Sigmoid colon (tissue), 7 donors: ENCODE measurements around the gene IL16. TPM values are rescaled to one million over a fixed set of nuclear protein-coding genes. Genes with fewer than 3 reads are reported as not detected.

Experiments used
- DNase-seq: peaks from one replicate; pipeline ENCODE4 v3.0.0-alpha.2; 2019
- H3K27ac ChIP-seq, 4 donors: fragments of 200-600 bp; sonication (generic); one replicate each; pipeline ENCODE4 v1.5.1; 2016 to 2019; ENCODE audit warnings: mild to moderate bottlenecking in 1 of 4
- H3K27me3 ChIP-seq, 3 donors: fragments of 200-600 bp; sonication (generic); one replicate each; pipeline ENCODE4 v1.5.1; 2019; ENCODE audit warnings: mild to moderate bottlenecking in 1 of 3
- H3K36me3 ChIP-seq, 4 donors: fragments of 200-600 bp; sonication (generic); one replicate each; pipeline ENCODE4 v1.5.1; 2016 to 2019
- H3K4me1 ChIP-seq, 4 donors: fragments of 200-600 bp; sonication (generic); one replicate each; pipeline ENCODE4 v1.5.1; 2017 to 2019
- H3K4me3 ChIP-seq, 4 donors: fragments of 200-600 bp; sonication (generic); one replicate each; pipeline ENCODE4 v1.5.1; 2017 to 2019; ENCODE audit warnings: mild to moderate bottlenecking in 2 of 4, moderate library complexity in 1 of 4
- H3K9me3 ChIP-seq, 4 donors: fragments of 200-600 bp in 3 of 4; sonication (generic) in 3 of 4; one replicate each; pipeline versions ENCODE4 v1.5.1 to v1.6.1; 2013 to 2019
- EP300 ChIP-seq, 4 donors: sonication (generic); formaldehyde crosslinking; IDR thresholded peaks; one replicate each; pipeline ENCODE4 v1.6.1; 2017; ENCODE audit warnings: antibody characterized with exemption in 4 of 4
- POLR2A ChIP-seq, 2 donors: fragments of 450-650 bp; IDR thresholded peaks; one replicate each; pipeline ENCODE4 v1.6.1; 2016; ENCODE audit warnings: antibody characterized with exemption in 2 of 2, mild to moderate bottlenecking in 2 of 2, moderate library complexity in 2 of 2
- POLR2AphosphoS5 ChIP-seq, 4 donors: sonication (generic); formaldehyde crosslinking; IDR thresholded peaks; one replicate each; pipeline ENCODE4 v1.6.1; 2017; ENCODE audit warnings: antibody characterized with exemption in 4 of 4
- WGBS, 2 donors: extraction: QIAGEN DNeasy Blood & Tissue Kit; methylation state at CpG; one replicate each; pipeline ENCODE4 v1.1.7; 2013; 5-methylcytosine and 5-hydroxymethylcytosine counted together
- intact Hi-C: fragments of 100-400 bp; cut with DNase I; formaldehyde crosslinking; loops from one replicate; pipeline ENCODE4 v1.15.1; 2023
- polyA plus RNA-seq, 3 donors: library from polyadenylated mRNA; stranded (reverse); fragments of 200-250 nt; gene quantifications; one replicate each; pipeline ENCODE4 v1.2.3, GENCODE V29; 2013
- total RNA-seq, 4 donors: library from RNA; depleted of rRNA; stranded (reverse); fragments of >200 nt; gene quantifications; one replicate each; pipeline ENCODE4 v1.1.0, GENCODE V29; 2016
- TF ChIP-seq, protein P1 (sequence below), 4 experiments: fragments of 450-650 bp in 3 of 4; fragments of 200-600 bp in 1 of 4; IDR thresholded peaks; one replicate each; pipeline ENCODE4 v1.5.1; 2016 to 2019; ENCODE audit warnings: antibody characterized with exemption in 4 of 4, mild to moderate bottlenecking in 3 of 4, moderate library complexity in 2 of 4
- donor health status: healthy with polysubstance abuse.
- donor health status: Bipolar disorder and iron deficiency.
- donor health status: healthy.

IL16 gene
- total and polyA plus RNA-seq, 7 donors, result 3.0 to 52.8 (median 8.9) TPM

DNA sequence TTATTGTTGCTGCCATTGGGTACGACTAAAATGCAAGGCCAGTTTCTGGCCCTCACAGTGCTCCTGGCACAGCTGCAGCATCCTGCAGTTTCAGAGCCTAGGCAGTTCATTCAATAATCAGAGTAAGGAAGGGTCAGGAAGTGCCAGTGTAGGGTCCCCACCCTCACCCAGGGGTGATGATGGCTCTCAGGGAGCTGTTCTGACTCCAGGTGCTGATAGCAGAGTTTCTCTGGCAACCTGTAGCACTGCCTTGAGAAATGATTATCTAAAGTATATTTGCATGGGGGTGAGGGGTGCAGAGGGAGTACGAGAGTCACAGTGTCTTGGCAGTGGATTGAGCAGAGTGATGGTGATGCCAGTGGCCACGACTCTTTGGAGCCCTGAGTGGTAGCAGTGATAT is 15.5 kb upstream of the IL16 start:
- Histone ChIP-seq H3K4me1 (peaks cover 0 to 20% (median 13%) of the 10 kb centered on the region in 4 donors), H3K9me3 (no peaks in the 10 kb centered on the region), H3K36me3 (no peaks in the 10 kb centered on the region), H3K27ac (peak overlapping the region; percentile 25 to 72 (median 38)), H3K27me3 (no peaks in the 10 kb centered on the region), H3K4me3 (no peak overlapping the region)
- WGBS, 2 donors, result 49 to 71% methylated on average over 3 of the region's 3 CpGs
- no peak for TF ChIP-seq EP300 (IDR thresholded peaks at IDR 0.05)
- TF ChIP-seq, protein P1, sequence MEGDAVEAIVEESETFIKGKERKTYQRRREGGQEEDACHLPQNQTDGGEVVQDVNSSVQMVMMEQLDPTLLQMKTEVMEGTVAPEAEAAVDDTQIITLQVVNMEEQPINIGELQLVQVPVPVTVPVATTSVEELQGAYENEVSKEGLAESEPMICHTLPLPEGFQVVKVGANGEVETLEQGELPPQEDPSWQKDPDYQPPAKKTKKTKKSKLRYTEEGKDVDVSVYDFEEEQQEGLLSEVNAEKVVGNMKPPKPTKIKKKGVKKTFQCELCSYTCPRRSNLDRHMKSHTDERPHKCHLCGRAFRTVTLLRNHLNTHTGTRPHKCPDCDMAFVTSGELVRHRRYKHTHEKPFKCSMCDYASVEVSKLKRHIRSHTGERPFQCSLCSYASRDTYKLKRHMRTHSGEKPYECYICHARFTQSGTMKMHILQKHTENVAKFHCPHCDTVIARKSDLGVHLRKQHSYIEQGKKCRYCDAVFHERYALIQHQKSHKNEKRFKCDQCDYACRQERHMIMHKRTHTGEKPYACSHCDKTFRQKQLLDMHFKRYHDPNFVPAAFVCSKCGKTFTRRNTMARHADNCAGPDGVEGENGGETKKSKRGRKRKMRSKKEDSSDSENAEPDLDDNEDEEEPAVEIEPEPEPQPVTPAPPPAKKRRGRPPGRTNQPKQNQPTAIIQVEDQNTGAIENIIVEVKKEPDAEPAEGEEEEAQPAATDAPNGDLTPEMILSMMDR (IDR thresholded peaks at IDR 0.05), result no peak
- no peak for TF ChIP-seq POLR2A (IDR thresholded peaks at IDR 0.05)
- no peak for TF ChIP-seq POLR2AphosphoS5 (IDR thresholded peaks at IDR 0.05)
- intact Hi-C loops, result no loop called here
- no peak for DNase-seq

DNA sequence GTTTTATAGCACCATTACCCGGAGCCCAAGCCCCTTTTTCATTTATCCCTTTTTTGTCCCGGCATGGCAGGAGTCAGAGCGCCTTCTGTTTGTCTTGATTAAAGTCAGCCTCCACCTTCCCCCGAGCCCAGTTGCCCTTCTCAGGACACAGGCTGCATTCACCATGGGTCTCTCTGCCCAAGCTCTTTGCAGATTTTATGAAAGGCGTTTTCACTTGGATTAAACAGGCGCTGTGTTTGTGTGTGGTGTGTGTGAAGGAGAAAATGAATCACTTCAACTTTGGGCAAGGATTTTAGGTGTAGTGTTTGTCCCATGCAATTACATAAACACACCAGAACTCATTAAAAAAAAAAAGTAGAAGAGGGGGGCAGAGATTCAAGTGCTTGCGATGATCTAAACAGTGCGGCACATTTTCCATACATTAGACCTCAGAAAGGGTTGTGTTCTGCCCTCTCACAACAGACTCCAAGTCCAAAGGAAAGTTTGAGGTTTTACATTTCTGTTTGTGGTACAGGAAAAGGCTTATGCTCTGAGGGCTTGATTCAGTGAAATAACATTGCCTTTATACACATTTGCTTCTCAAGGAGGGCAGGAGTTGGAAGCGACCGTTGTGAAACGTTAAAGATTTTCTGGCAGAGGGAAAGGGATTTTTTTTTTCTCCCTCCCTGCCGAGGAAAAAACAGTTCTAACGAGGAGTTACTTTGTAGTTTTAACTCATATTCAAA is 14.5 kb upstream of the IL16 start:
- Histone ChIP-seq H3K4me3 (peak overlapping the region; percentile 10 to 40 (median 30)), H3K4me1 (peaks cover 0 to 20% (median 13%) of the 10 kb centered on the region in 4 donors), H3K36me3 (no peaks in the 10 kb centered on the region), H3K27me3 (no peaks in the 10 kb centered on the region), H3K9me3 (no peaks in the 10 kb centered on the region), H3K27ac (peak overlapping the region; percentile 35 to 72 (median 54))
- intact Hi-C loops, result no loop called here
- DNase-seq, result no peak
- 43 to 50% methylated on average over 13 of the region's 13 CpGs for WGBS, 2 donors
- no peak for TF ChIP-seq EP300 (IDR thresholded peaks at IDR 0.05)
- no peak for TF ChIP-seq POLR2A (IDR thresholded peaks at IDR 0.05)
- TF ChIP-seq, protein P1 (IDR thresholded peaks at IDR 0.05), result no peak
- peak in 1 of 4 donors; percentile 2 for TF ChIP-seq POLR2AphosphoS5 (IDR thresholded peaks at IDR 0.05)

DNA sequence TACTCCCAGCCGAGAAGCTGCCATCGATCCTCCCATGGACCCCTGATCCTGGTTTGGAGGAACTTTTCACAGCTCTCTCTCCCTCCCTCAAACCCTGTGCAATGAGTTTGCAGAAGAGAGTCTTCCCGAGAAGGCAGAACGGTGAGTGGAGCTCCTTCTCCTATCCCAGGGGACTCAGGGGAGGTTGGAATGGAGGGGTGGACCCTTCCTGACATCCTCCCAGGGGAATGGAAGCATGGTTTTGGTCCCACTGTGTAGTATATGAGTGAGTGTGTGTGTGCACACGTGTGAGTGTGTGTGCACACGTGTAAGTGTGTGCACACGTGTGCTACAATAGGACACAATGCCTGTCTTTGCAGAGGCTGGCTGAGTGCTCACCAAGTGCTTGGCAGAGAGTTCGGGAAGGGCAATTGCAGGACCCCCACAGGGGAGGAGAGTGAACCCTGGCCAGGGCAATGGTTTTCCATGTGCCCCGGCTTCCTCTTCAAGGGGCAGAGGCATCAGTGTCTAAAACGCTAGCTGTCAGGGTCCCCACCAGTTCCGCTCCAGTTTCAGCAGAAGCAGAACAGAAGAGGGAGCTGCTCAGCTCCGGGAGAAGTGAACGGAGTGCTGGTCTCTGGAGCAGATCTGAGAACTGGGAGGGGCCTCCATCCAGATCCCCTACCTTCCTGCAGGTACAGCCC is 13.8 kb upstream of the IL16 start:
- 41 to 46% methylated on average over 13 of the region's 13 CpGs for WGBS, 2 donors
- peak overlapping the region; percentile 10 to 40 (median 30) for H3K4me3 ChIP-seq
- intact Hi-C loops, result no loop called here
- DNase-seq, result peak; percentile 70
- H3K9me3 ChIP-seq, result no peaks in the 10 kb centered on the region
- peak overlapping the region; percentile 35 to 72 (median 54) for H3K27ac ChIP-seq
- peaks cover 0 to 20% (median 13%) of the 10 kb centered on the region in 4 donors for H3K4me1 ChIP-seq
- no peaks in the 10 kb centered on the region for H3K27me3 ChIP-seq
- TF ChIP-seq POLR2AphosphoS5 (IDR thresholded peaks at IDR 0.05) (no peak), EP300 (IDR thresholded peaks at IDR 0.05) (no peak), POLR2A (IDR thresholded peaks at IDR 0.05) (no peak)
- TF ChIP-seq, protein P1 (IDR thresholded peaks at IDR 0.05), result no peak
- H3K36me3 ChIP-seq, result no peaks in the 10 kb centered on the region

DNA sequence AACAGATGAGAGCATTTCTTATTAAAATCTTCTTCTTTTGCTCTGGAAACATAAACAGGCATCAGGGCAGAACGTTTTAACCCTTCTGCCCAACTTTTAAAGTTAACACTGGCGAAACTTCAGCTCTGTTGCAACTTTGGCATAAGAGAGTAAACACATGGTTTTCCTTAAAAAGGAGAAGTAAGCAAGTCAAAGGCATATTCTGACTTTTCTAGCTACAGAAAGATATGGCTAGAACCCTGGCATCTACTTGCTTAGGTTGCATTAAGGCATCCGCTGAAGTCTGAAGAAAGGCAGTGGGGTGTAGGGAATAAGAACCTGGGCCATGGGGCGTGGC is 13.3 kb upstream of the IL16 start:
- Histone ChIP-seq H3K36me3 (no peaks in the 10 kb centered on the region), H3K4me3 (peak overlapping the region; percentile 10 to 40 (median 30)), H3K27ac (peak overlapping the region; percentile 49 to 72 (median 56)), H3K27me3 (no peaks in the 10 kb centered on the region), H3K4me1 (peaks cover 0 to 20% (median 13%) of the 10 kb centered on the region in 4 donors), H3K9me3 (no peaks in the 10 kb centered on the region)
- WGBS, 2 donors, result 61 to 64% methylated on average over 4 of the region's 4 CpGs
- TF ChIP-seq POLR2AphosphoS5 (IDR thresholded peaks at IDR 0.05), result no peak
- TF ChIP-seq, protein P1 (IDR thresholded peaks at IDR 0.05), result no peak
- TF ChIP-seq EP300 (IDR thresholded peaks at IDR 0.05), result no peak
- no peak for TF ChIP-seq POLR2A (IDR thresholded peaks at IDR 0.05)
- intact Hi-C loops, result no loop called here
- DNase-seq, result no peak
